ENCODE results near the gene EYS.

DNA sequence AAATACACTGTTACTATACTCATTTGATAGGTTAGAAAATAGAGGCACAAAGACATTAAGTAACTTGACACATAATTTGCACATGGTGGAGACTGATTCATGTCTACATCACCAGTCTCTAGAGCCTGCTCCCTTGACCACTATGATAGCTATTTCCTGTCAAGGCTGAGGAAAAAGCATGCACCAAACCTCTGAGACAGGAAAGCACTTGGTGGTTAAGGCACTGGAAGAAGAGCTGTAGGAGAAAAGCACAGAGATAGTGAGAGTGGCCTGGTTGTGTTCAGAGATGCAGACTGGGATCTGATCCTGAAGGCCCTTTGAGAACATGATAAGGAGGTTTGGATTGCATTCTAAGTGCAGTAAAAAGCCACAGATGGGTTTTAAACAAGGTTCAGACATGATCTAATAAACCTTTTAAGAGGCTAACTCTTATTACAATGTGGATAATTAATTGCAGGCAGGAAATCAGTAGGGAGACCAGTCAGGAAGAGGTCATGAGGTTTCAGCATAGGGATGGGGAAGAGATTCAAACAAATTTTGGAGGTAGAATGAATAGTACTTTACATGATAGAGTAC is 1902.6 kb downstream of the EYS start:
- TF ChIP-seq EP300 (IDR thresholded peaks at IDR 0.05): no peak
- TF ChIP-seq CTCF (IDR thresholded peaks at IDR 0.05): no peak
- TF ChIP-seq POLR2A (IDR thresholded peaks at IDR 0.05): no peak

Data from stomach (tissue), 4 donors.